ENCODE data around the gene CRB1.
A peak's percentile ranks its signal among the peaks of the same experiment; 100 is the strongest.

CRB1 gene

DNA sequence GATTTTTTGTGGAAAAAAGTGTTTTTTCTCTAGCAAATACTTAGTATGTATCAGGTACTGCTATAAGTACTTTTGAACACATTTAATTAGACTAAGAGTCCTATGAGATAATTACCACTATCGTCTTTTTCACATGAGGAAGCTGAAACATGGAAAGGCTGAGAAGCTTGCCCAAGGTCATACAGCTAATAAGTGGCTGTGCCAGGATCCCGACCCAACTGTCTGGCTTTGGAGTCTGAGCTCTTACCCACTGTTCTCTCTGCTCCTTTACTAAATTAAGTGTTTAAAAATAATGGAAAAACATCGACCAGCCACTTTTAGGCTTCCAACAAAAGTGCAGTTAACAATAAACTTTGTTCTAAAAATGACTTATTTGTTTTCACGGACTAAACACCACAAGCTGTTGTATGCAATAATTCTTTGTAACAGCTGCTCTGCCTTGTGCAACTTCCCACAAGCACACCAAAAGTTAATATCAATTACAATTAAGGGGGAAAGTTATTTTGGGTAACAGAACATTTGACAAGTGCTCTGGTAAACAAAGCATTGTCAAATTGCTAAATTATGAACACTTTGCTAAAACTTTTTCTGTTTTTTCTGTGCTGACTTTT lies 75.7 kb downstream of the CRB1 start:
- DNase-seq (ENCODE audit: low read depth in 2 of 2), result no peak

DNA sequence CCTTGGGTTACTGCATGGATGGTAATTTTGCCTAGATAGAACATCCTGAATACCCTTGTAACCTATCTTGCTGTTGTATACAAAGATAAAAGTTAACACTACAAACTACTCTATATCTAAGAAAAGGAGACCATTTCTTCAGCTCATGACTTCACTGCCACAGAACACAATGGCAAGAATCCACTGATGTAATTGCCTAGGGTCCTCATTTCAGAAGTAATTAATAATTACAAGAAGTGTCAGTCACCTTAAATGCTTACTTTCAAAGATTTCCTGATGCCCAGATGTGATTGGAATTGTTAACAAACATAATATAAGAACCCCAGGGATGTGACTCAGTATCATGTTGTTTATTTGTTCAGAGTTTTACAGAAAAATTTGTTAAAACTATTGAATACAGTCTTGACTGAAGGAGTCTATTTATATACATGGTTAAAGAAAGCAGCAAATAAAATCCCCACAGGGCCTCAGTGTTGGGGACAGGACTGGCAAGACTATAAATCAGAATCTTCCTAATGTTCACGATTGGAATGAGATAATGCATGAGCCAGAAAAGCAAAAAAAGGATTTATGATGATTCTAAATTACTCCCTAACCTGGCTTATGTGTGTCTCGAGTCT lies 83.9 kb downstream of the CRB1 start:
- no peak for DNase-seq (ENCODE audit: low read depth in 2 of 2)

DNA sequence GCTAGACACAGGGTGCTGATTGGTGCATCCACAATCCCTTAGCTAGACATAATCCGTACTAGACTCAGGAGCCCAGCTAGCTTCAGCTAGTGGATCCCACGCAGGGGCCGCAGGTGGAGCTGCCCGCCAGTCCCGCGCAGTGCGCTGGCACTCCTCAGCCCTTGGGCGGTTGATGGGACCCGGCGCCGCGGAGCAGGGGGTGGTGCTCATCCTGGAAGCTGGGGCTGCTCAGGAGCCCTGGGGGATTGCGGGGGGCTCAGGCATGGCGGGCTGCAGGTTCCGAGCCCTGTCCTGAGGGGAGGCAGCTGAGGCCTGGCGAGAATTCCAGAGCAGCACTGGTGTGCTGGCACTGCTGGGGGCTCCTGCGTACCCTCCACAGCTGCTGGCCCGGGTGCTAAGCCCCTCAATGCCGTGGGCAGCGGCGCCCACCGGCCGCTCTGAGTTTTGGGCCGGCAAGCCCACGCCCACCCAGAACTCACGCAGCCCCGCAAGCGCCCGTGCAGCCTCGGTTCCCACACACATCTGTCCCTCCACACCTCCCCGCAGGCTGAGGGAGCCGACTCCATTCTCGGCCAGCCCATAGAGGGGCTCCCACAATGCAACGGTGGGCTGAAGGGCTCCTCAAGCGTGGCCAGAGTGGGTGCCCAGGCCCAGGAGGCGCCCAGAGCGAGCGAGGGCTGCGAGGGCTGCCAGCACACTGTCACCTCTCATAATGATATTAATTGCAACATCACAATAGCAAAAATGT lies 87.4 kb downstream of the CRB1 start:
- DNase-seq (ENCODE audit: low read depth in 2 of 2), result no peak

DNA sequence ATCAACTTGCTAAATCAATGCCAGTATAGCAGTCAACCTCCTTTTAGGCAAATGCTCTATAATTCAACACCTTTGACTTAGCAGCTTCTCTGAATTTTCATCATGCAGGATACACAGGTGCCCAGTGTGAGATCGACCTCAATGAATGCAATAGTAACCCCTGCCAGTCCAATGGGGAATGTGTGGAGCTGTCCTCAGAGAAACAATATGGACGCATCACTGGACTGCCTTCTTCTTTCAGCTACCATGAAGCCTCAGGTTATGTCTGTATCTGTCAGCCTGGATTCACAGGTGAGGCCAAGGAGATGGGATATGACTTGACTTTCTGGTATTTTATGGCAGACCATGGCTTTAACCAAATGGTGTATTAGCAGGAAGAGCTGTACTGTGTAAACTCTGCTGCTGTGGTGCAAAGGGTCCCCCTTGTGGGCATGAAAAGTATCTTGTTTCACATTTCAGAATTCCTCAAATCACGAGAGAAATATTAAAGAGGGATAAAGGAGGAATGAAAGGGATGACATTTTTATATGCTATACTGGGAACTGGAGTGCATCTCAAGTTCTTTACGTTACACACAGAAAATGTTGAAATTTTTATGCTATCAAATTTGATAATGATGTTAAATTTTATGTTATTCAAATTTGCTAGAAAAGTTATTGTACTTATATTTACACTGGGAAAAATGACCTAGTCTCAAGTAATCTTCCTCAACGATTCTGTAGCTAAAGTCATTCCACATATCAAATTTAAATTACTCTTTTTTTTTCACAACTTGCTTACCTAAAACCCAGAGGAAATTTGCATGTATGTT lies 88.9 kb downstream of the CRB1 start:
- peak in 1 of 2 experiments; percentile 10 for DNase-seq (ENCODE audit: low read depth in 2 of 2)

DNA sequence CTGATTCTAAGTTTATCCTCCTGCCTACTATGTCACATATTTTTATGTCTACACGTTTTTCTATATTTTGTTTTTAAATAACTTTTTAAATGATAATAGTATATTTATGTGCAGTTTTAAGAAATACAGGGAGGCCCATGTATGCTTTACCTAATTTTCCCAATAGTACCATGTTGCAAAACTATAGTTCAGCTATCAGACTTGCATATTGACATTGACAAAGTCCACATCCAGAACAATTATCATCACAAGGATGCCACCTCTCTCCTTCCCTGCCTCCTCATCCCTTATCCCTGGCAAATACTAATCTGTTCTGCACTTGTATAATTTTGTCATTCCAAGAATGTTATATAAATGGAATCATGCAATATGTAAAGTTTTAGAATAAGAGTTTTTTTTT lies 90.9 kb downstream of the CRB1 start:
- no peak for DNase-seq (ENCODE audit: low read depth in 2 of 2)

DNA sequence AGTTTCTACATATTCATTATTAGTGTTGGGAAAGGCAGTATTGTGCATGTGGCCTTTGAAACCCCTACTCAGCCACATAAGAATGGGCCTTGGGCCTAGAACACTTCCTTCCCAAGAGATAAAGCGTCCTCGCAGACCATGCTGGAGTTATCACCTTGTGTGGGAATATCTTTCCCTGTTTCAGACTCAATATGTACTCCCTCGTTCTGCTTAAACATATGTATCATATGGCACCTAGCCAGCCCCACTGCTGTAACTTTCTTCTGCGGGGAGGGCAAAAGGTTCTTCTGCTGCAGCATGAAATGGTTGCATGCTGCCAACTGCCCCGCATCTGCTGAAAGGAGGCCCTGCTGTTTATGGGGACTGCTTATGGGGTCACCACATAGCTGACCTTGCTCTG lies 92.0 kb downstream of the CRB1 start:
- no peak for DNase-seq (ENCODE audit: low read depth in 2 of 2)

DNA sequence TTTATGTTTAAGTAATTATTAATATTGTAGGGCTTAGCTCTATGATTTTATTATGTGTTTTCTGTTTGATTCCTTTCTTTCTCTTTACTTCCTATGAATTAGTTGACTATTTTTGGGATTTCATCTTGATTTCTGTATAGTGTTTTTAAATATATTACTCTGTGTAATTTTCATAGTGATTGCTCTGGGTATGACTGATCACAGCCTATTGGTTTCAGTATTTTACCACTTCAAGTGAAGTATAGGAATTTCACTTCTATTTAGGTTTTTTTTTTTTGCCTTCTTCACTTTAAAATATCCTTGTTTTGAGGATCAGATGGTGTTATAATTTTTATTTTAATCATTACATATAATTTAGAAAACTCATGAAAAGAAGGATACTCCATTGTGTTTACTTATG lies 94.8 kb downstream of the CRB1 start:
- DNase-seq (ENCODE audit: low read depth in 2 of 2), result no peak

DNA sequence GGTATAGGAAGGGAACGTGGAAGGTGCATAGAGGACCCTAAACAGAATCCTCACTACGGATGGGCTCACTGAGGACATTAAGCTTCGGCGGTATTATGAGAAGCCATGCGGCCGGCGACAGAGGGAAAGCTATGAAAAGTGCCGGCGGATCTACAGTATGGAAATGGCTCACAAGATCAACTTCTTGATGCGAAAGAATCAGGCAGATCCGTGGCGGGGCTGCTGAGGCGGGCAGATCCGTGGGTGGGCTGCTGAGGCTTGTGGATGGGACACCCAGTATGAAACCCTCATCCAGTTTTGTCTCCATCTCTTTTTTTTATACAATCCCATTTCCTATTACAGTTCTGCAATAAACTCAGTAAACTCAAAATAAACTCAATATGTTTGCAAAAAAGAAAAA lies 95.8 kb downstream of the CRB1 start:
- no peak for DNase-seq (ENCODE audit: low read depth in 2 of 2)

DNA sequence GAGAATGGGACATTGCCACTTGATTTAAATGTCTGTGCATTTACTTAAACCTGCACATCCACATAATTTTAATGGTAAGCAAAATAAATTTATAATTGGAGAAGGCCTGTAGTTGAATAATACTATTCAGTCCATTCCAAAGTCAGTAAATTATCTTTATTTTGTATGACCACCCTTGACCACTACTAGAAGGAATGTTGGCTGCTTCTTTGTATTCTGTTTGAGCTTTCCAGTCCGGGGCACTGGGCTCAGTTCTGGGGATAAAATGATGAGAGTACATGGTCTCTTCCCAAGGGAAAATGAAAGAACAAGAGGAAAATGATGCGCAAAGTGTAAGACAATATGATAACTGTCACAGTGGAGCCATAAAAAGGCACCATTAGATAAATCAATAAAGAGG lies 98.9 kb downstream of the CRB1 start:
- no peak for DNase-seq (ENCODE audit: low read depth in 2 of 2)

DNA sequence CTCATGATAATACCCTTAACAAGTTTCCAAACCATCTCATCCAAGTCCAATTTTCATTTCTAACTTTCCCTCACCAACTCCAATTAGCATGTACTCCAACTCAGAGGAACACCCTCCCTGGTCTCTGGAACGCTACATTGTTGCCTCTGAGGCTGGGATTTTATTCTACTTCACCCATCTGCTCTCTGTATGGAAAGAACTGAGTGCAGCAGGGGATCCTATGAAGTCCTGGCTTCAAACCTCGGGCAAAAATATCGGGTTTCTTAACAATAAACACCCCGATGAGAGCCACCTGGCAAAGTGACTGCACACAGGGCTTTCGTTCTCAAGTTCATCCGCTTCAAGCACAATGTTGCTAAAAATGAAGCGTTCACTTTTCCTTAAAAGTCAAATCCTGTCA lies 99.6 kb downstream of the CRB1 start:
- no peak for DNase-seq (ENCODE audit: low read depth in 2 of 2)

DNA sequence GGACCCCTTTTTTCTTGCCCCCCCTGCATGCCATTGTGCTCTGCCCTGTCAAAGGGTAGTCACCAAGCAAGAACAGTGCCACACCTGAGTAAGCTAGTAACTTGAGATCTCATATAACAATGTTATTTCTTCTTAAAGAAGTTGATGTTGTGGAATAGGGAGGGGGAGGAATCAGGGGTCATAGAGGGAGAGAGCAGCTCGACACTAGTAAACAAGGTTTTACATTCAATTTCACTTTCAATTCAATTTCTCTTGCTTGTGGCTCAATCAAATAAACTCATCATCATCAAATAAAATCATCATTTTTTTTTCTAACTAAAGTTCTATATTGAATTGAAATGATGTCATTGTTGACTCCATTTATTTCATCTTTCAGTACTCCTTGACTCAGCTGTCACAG lies 106.4 kb downstream of the CRB1 start:
- DNase-seq (ENCODE audit: low read depth in 2 of 2), result no peak

DNA sequence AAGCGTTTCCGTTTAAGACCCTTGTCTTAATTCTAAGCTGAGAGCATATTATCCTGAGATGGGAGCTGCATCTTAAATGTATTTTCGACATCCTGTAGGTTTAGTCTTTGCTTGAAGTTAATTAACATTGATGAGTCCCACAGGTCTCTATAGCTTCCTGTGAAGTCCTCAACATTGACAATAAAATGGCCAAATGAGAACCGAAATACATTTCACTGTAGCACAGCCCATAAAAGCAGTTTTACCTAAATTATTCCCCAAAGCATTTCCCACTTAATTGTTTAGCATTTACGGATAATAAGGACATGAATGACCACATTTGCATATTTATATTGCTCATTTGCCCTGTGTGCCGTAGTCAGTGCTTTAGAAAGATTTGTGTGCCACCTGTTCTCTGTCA lies 116.4 kb downstream of the CRB1 start:
- DNase-seq (ENCODE audit: low read depth in 2 of 2), result no peak

DNA sequence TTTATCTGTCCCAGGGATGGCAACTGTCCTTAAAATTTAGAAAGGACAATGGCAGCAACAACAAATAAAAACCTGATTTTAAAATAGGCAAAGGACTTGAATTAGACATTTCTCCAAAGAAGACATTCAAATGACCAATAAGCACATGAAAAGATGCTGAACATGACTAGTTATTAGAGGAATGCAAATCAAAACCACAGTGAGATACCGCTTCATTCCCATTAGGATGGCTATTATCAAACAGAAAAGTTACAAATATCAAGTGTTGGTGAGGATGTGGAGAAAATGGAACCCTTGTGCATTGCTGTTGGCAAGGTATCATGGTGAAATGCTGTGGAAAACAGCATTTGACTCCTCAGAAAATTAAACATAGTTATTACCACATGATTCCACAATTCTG lies 120.7 kb downstream of the CRB1 start:
- DNase-seq (ENCODE audit: low read depth in 2 of 2), result no peak

DNA sequence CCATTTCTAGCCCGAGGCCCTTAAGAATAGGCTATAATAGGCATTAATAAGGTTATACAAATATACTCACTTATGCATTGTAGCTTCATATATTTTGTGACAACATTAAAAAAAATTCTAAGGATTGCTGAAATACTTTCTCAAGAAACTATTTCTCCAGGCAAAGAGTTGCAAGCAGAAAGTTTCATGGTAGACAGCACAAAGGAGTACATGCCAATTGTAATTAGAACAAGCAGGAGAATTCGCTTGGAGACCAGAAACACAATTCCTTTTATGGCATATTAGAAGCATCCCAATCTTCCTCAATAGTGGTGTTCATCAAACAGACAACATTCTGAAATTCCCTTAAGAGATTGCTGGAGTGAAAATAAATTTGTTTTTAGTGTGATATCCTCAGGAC lies 122.8 kb downstream of the CRB1 start:
- DNase-seq (ENCODE audit: low read depth in 2 of 2), result peak; percentile 14 to 15

DNA sequence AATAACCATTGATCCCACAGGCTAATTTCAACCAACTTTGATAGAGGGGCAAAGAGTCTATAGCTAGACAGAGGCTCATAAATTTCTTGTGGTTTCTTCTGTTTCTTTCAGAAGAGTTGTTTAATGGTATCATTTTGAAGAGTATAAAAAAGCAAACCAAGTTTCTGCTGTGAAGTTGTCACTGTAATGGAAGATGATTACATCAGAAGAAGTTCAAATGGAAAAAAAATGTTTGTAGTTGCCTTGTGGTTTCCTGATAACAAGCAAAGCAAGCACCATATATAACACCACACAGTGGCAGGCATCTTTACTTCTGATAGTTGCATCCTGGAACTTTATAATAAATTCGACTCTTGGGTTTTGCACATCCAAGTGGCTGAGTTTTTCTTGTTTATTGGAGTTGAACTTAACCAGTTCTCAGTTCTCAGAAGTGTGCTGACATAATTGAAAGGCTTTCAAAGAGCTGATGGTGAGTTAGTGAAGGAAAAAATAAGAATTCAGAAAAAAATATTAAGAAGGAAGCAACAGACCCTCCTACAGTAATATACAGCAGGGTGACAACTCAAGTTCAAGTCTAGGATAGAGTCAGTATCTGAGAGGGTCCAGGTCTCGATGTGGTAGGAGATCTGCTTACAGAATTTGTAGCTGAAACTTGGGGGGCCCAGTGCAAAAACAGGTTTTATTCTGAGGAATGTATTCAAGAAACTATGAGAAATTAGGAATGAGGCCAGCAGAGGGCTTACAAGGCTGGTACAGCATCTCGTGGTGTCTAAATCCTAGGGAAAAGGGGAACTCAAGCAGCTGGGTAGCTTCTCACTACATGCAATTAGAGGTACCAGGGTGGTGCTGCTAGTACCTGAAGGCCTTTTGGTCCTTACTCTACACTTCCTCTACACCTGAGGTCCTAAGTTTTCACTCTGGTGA lies 123.5 kb downstream of the CRB1 start:
- DNase-seq (ENCODE audit: low read depth in 2 of 2), result no peak

DNA sequence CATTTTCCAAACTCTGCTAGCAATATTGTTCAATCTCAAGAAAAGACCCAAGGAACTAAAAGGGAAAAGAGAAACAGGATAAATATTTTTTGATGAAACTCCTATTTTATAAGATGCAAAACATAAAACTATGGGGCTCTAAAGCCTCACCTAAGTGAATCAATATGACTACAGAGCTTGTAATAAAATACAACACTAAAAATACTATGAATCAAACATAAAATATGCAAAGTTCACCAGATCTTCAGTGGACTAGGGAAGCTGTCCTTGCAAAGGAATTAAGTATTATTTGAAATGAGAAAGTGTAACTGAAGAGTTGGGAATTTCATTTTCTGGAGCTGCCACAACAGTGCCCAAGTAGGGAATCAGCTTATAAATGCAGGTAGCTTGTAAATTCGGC lies 124.5 kb downstream of the CRB1 start:
- no peak for DNase-seq (ENCODE audit: low read depth in 2 of 2)

DNA sequence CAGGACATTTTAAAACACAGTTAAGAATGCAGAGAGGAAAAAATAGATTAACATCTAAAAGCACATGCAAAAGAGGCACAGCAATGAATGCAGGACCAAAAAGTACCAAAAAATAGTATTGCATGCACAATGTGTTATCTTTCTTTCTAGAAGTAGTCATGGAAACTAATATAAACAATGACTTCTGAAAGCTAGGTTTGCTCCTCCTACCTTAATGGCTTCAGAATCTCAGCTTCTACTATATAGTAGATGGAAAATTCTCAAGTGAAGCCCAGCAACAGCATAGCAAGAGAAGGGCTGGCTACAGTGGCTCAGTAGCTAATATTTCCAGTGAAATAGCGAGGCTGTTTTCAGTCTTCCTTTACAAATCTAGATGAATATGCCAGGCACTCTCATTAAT lies 125.1 kb downstream of the CRB1 start:
- DNase-seq (ENCODE audit: low read depth in 2 of 2), result no peak

DNA sequence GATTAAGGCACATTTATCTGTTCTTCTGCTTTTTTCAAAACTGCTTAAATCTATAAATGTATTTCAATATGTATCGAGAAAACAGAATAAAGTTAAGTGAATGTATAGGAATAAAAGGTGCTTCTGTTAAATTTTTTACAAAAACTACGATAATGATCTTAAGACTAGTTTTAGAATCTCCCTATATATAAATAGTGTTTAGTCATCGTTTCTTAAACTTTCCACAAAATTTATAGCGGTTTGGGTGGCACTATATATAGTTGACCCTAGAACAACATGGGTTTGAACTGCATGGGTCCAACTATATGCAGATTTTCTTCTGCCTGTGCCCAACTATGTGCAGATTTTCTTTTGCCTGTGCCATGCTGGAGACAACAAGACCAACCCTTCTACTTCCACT lies 125.7 kb downstream of the CRB1 start:
- no peak for DNase-seq (ENCODE audit: low read depth in 2 of 2)

DNA sequence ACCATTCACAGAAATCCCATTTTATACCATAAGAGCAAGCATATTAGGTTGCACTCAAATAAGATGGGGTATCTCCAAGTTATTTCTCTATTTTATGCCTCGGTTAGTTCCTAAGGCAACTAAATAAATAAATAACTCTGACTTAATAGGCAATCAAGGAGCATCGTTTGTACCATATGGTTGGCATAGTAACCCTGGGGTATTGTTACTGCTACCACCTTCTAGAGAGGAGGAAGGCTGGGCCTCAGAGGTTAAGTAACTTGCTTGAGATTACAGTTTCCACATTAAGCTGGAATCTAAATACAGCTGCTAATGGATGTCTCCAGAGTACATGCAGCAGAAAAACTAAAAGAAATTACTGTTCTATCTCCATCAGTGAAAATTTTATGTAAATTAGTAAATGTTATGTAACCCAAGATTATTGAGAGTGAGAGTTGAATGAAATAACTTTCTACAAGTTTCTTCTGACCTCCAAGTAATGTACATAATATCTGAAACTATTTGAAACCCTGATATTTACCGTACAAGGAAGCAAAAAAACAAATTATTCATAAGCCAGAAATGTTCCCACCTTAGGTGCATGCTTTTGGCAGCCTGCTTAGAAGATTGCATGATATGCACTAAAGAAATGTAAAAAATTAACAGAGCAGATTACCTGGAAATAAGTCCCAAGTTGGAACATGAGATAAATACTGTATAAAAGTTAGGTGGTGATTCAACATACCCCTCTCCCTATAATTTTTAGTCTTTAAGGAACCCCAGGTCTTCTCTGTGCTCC lies 127.0 kb downstream of the CRB1 start:
- DNase-seq (ENCODE audit: low read depth in 2 of 2), result no peak

DNA sequence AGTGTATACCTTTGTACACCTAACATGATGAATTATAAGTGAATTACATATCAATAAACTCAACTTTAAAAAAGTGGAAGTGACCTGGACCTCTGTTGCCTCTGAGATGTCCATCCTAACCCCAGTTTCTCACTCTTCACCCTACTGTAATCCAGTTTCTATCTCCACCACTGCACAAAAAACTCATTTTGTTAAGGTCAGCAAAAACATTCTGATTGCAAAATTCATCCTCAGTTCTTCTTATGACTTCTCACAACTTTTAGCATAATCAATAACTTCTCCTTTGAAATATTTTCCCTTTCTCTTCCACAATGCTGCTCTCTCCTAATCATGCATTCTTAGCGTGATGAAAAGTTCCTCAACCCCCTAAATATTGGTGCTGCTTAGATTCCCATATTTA lies 129.8 kb downstream of the CRB1 start:
- no peak for DNase-seq (ENCODE audit: low read depth in 2 of 2)

All from fibroblast of skin of left biceps (primary cell).